Type B pancreatic cell (in vitro differentiated cells): Measurements from ENCODE around the gene ADARB1. TPM values are rescaled to one million over a fixed set of nuclear protein-coding genes. Genes with fewer than 3 reads are reported as not detected.

ENCODE experiments used
- DNase-seq: peaks from one replicate; pipeline ENCODE4 v3.0.0; 2021; ENCODE audit warnings: mixed read lengths; ENCODE audit not compliant: unreplicated experiment; ENCODE audit errors: extremely low spot score
- H3K27ac Mint-ChIP-seq: 2 replicates; pipeline ENCODE4 v1.8.0; 2021; ENCODE audit warnings: mild to moderate bottlenecking, mixed read lengths
- H3K27me3 Mint-ChIP-seq: 2 replicates; pipeline ENCODE4 v1.8.0; 2021; ENCODE audit warnings: mixed read lengths
- H3K36me3 Mint-ChIP-seq: 2 replicates; pipeline ENCODE4 v1.8.0; 2021; ENCODE audit warnings: mixed read lengths
- H3K4me1 Mint-ChIP-seq: one replicate; pipeline ENCODE4 v1.8.0; 2021; ENCODE audit warnings: mixed read lengths; ENCODE audit not compliant: unreplicated experiment
- H3K4me3 Mint-ChIP-seq: 2 replicates; pipeline ENCODE4 v1.8.0; 2021; ENCODE audit warnings: mild to moderate bottlenecking, mixed read lengths
- H3K9me3 Mint-ChIP-seq: 2 replicates; pipeline ENCODE4 v1.8.0; 2021; ENCODE audit warnings: mixed read lengths
- total RNA-seq: library from RNA; stranded (reverse); gene quantifications from 2 replicates; pipeline ENCODE4 v1.2.1, GENCODE V29; 2021; ENCODE audit warnings: low replicate concordance
- TF ChIP-seq, protein P1 (sequence below): fragments of 200-600 bp; sonication (generic); conservative IDR thresholded peaks from 2 replicates; pipeline ENCODE4 v1.5.0; 2021; ENCODE audit warnings: antibody characterized with exemption, mild to moderate bottlenecking

The ADARB1 gene
- total RNA-seq, 1 donor from 2014 or later: 20.7 TPM

DNA sequence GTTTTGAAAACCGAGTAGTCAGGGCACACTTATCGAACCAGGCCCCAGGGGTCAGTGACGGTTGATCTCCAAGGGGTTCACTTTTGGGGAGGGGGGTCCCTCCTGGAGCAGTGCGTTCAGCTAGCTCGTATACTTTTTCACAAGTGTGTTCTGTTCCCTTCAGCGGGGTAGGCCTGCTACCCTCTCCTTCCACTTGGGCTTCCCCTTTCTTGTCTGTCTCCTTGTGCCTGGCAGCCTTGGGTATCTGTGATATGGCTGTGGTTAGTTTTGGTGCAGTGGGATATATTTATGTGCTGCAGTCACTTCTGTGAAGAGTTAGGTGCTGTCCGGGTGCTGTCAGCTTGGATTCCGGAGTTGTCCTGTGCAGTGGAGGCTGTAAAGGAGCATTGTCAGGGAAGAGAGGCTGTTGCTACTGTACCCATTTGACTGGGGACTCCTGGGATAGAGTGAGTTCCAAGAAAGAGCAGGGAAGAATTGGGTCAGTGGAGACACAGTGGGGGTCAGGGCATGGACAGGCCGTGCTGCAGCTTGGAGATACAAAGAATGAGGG lies 29.7 kb downstream of the ADARB1 start:
- no peak for DNase-seq
- Mint-ChIP-seq H3K4me1 (peaks cover 22% of the 10 kb centered on the region), H3K4me3 (no peak overlapping the region), H3K36me3 (no peaks in the 10 kb centered on the region), H3K9me3 (no peaks in the 10 kb centered on the region), H3K27me3 (no peaks in the 10 kb centered on the region), H3K27ac (no peak overlapping the region)
- TF ChIP-seq, protein P1, sequence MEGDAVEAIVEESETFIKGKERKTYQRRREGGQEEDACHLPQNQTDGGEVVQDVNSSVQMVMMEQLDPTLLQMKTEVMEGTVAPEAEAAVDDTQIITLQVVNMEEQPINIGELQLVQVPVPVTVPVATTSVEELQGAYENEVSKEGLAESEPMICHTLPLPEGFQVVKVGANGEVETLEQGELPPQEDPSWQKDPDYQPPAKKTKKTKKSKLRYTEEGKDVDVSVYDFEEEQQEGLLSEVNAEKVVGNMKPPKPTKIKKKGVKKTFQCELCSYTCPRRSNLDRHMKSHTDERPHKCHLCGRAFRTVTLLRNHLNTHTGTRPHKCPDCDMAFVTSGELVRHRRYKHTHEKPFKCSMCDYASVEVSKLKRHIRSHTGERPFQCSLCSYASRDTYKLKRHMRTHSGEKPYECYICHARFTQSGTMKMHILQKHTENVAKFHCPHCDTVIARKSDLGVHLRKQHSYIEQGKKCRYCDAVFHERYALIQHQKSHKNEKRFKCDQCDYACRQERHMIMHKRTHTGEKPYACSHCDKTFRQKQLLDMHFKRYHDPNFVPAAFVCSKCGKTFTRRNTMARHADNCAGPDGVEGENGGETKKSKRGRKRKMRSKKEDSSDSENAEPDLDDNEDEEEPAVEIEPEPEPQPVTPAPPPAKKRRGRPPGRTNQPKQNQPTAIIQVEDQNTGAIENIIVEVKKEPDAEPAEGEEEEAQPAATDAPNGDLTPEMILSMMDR: no peak

DNA sequence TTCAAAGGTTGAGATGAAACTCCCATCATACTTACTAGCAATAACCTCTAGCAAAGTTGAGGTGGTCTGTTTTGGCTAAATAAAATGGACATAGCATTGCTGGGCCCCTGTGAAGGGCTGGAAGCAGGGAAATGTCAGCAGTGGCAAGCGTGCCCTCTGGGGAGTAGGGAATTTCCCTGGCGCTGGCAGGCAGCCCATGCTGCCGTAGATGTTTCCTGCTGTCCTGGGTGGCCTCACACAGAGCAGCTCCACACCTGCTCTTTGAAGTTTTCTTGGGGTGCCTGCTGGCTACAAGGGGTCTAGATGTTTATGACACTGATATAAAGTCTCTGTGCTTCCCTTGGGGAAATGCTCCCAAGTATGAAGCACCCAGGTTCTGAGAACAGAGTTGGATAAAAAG lies 30.2 kb downstream of the ADARB1 start:
- no peaks in the 10 kb centered on the region for H3K9me3 Mint-ChIP-seq
- H3K36me3 Mint-ChIP-seq: no peaks in the 10 kb centered on the region
- no peaks in the 10 kb centered on the region for H3K27me3 Mint-ChIP-seq
- peaks cover 21% of the 10 kb centered on the region for H3K4me1 Mint-ChIP-seq
- TF ChIP-seq, protein P1: no peak
- no peak overlapping the region for H3K4me3 Mint-ChIP-seq
- no peak for DNase-seq
- no peak overlapping the region for H3K27ac Mint-ChIP-seq

DNA sequence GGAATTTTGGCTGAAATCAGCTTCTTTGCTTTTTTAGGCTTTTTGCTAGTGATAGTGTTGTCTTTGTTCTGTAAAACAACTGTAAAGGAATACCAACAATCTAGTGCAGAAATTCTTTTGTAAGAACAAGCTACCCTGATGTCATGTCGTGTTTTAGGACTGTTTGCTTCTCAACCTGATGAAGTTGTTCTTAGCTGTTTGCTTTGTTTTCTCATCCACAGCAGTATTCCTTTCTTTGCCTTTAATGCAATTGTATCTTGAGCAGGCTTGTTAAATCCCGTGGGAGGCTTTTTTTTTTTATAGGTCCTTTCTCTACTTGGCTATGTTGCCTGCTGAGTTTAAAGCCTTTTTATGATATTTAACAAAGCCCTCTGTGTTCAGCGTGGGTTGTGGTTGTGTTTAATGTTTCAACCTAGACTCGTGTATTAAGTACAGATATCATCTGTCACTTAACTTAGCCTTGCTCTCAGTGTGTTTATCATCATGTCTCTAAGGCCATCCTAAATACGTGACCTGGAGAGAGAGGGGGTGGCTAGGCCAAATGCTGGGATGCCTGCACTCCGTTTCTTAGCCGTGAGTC lies 31.6 kb downstream of the ADARB1 start:
- Mint-ChIP-seq H3K9me3 (no peaks in the 10 kb centered on the region), H3K4me1 (peaks cover 28% of the 10 kb centered on the region), H3K36me3 (no peaks in the 10 kb centered on the region), H3K4me3 (no peak overlapping the region), H3K27me3 (no peaks in the 10 kb centered on the region), H3K27ac (no peak overlapping the region)
- DNase-seq: no peak
- TF ChIP-seq, protein P1: no peak

DNA sequence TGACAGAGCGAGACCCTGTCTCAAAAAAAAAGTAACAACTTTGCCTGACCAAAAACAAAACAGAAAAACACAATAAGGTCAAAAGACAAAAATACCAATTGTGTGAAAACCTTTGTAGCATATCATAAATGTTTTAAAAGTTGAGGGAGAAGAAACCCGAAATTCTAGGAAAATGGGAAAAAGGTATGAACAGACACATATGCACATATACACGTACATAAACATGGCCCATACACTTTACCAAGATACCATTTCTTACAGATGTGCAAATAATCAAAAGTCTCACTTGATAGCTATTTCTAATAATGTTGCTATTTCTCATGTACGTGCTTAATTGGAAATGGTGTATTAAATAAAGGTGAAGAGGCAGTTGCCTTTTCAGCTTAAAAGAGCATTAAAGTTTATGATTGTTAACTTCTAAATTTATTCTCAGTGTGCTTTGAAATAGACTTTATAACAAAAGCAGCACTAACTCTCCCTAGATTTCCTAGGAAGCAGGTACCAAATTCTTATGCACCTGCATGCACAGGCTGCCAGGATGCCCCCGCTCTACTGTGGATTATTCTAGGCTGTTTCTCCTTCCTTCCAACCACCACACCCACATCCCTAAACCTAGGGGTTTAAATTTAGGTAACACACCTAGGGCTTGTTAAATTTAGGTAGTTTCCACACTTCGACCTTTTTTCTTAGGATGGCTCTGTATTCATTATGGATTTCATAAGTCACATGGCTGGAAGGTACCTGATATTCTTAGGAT lies 33.8 kb downstream of the ADARB1 start:
- TF ChIP-seq, protein P1: no peak
- Mint-ChIP-seq H3K27me3 (no peaks in the 10 kb centered on the region), H3K36me3 (no peaks in the 10 kb centered on the region), H3K4me1 (peaks cover 28% of the 10 kb centered on the region), H3K27ac (no peak overlapping the region), H3K4me3 (no peak overlapping the region), H3K9me3 (no peaks in the 10 kb centered on the region)
- no peak for DNase-seq

DNA sequence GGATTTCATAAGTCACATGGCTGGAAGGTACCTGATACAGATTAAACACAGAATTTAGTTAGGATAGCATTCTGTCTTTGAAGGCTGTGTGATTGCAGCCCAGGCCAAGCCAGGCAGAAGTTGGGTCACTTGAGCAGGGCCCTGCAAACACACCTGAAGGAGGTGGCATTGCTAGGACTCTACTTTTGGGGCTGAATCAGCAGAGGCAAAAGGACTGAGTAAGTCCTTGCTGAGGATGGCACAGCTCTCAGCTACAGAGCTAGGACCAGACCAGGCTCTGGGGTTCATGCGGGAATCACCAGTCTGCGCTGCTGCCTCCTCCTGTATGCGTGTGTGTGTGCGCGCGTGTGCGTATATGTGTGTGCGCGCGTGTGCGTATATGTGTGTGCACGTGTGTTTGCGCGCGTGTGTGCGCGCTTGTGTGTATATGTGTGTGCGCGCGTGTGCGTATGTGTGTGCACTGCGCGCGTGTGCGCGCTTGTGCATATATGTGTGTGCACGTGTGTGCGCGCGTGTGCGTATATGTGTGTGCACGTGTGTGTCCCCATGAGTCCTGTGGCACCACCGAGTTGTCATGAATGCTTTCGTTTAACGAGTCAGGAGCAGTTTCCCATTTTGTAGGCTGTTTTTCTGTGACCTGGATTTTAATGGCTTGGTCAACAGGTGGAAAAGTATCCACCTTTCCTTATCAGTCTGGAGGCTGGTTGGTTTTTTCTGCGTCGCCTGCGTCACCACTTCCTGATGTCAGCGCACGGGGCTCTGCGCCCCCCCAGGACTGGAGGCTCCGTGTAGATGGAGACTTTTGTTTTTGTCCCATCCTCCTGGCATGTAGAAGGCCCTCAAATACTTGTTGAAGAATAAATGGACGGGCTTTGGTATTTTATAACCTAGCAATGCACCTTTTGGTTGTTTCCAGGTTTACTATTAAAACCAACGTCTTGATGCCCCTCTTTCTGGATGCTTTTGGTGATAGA lies 34.7 kb downstream of the ADARB1 start:
- Mint-ChIP-seq H3K36me3 (no peaks in the 10 kb centered on the region), H3K27ac (no peak overlapping the region), H3K9me3 (no peaks in the 10 kb centered on the region), H3K27me3 (no peaks in the 10 kb centered on the region), H3K4me1 (peaks cover 22% of the 10 kb centered on the region), H3K4me3 (no peak overlapping the region)
- TF ChIP-seq, protein P1: no peak
- no peak for DNase-seq
